Measurements from ENCODE around the gene CLPTM1L.
"Not testable (repeated sequence)": the region's sequence is repeated elsewhere in the genome, so short reads cannot be mapped to it uniquely, and the experiment has no call there.

The CLPTM1L gene

DNA sequence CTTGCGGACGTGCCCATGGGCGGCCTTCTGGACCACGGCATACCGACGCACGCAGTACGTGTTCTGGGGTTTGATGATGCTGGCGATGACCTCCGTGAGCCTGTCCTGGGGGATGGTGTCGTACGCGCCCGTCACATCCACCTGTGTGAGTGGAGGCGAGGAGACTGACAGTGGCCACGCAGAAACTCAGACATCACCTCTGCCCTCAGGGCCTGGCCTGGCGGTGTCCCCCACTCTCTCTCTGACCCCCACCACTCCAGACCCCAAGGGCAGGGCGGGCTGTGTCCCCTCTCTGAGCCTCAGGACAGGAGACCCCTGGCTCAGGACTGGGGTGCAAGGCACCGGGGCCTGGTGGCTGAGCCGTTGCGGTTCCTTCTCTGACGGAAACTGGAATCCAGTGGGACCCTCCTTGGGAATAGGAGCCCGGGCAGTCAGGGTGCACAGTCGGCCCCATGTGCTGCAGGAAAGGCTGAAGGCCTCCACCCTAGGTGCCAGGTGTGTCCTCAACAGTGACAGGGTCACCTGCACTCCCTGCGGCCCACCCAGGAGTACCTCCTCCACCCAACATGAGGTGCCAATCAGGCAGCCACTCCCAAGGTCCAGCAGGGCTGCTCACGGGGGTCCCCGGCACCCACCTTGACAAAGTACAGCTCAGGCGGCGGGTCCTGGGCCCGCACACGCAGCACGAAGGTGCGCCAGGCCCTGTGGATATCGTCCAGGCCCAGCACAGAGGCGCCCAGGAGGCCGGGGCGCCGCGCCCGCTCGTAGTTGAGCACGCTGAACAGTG, 66.0 kb downstream of the CLPTM1L start:
- in situ Hi-C loops (cut with HindIII; ENCODE audit: low pct_unique_long_range_greater_than_20kb, low sequenced_read_pairs): no loop called here

DNA sequence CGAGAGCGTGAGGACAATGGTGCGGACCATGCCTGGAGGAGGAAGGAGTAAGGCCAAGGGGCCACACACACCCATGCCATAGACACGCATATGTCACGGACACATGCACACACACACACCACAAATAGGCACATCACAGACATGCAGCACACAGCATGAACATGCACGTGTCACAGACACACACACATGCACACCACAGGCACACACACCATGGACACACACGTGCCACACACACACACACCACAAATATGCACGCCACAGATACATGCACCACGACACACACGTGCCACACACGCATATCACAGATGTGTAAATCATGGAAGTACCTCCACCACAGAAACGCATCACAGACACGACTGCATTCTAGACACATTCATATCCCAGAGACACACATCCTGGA, 66.7 kb downstream of the CLPTM1L start:
- in situ Hi-C loops (cut with HindIII; ENCODE audit: low pct_unique_long_range_greater_than_20kb, low sequenced_read_pairs): no loop called here
- no peak for TF ChIP-seq JUND (IDR thresholded peaks at IDR 0.05; ENCODE audit: low read depth)
- no peak for DNase-seq (ENCODE audit: low read depth in 1 of 2, low spot score in 1 of 2)

More for the DNA sequence above, 66.0 kb downstream of the CLPTM1L start:
- DNase-seq (ENCODE audit: low read depth in 1 of 2, low spot score in 1 of 2): no peak
- no peak for TF ChIP-seq JUND (IDR thresholded peaks at IDR 0.05; ENCODE audit: low read depth)

- no peak for TF ChIP-seq JUND (IDR thresholded peaks at IDR 0.05; ENCODE audit: low read depth)
- in situ Hi-C loops (cut with HindIII; ENCODE audit: low pct_unique_long_range_greater_than_20kb, low sequenced_read_pairs): no loop called here
- DNase-seq (ENCODE audit: low read depth in 1 of 2, low spot score in 1 of 2): no peak
These were observed 67.1 kb downstream of the CLPTM1L start for GRCh38 chr5:1277781-1278180.

- TF ChIP-seq JUND (IDR thresholded peaks at IDR 0.05; ENCODE audit: low read depth): no peak
- in situ Hi-C loops (cut with HindIII; ENCODE audit: low pct_unique_long_range_greater_than_20kb, low sequenced_read_pairs): no loop called here
- DNase-seq (ENCODE audit: low read depth in 1 of 2, low spot score in 1 of 2): no peak
These were observed 67.6 kb downstream of the CLPTM1L start for GRCh38 chr5:1277331-1277730.

DNA sequence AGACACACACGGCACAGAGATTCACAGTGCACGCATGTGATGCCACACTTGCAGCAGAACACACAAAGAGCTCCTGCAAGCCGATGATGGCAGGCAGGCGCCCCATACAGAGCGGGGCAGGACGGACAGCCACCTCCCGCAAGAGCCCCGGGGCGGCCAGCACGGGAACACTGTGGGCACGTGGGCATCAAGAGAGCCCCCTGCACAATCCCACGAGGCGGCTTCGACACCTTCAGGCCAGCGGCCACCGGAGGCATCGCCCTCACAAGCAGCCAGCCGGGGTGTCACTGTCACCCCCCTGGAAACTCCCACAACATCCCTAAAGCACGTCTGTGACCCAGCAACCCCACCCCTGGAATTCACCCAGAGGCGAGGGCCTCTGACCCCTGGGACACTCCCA, 68.0 kb downstream of the CLPTM1L start:
- TF ChIP-seq JUND (IDR thresholded peaks at IDR 0.05; ENCODE audit: low read depth): no peak
- in situ Hi-C loops (cut with HindIII; ENCODE audit: low pct_unique_long_range_greater_than_20kb, low sequenced_read_pairs): no loop called here
- DNase-seq (ENCODE audit: low read depth in 1 of 2, low spot score in 1 of 2): no peak

DNA sequence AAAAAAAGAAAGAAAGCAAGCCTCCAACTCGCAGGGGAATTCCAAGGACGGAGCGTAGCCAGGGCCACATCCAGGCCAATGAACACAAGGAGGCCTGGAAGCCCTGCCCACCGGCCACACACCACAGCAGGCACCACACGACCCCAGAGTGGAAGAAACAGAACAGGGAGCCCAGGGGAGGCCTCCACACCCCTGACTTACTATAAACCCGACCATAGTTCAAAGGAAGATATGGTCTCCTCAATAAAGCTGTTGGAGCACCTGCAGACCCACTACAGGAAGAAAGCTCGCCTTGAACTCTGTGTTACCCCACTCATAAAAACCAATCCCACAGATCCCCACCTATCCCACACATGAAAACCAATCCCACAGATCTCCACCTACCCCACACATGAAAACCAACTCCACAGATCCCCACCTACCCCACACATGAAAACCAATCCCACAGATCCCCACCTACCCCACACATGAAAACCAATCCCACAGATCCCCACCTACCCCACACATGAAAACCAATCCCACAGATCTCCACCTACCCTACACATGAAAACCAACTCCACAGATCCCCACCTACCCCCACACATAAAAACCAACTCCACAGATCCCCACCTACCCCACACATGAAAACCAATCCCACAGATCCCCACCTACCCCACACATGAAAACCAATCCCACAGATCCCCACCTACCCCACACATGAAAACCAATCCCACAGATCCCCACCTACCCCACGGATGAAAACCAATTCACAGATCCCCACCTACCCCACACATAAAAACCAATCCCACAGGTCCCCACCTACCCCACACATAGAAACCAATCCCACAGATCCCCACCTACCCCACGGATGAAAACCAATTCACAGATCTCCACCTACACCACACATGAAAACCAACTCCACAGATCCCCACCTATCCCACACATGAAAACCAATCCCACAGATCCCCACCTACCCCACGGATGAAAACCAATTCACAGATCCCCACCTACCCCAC, 69.2 kb downstream of the CLPTM1L start:
- in situ Hi-C loops (cut with HindIII; ENCODE audit: low pct_unique_long_range_greater_than_20kb, low sequenced_read_pairs); DNase-seq (ENCODE audit: low read depth in 1 of 2, low spot score in 1 of 2): not testable (repeated sequence)

DNA sequence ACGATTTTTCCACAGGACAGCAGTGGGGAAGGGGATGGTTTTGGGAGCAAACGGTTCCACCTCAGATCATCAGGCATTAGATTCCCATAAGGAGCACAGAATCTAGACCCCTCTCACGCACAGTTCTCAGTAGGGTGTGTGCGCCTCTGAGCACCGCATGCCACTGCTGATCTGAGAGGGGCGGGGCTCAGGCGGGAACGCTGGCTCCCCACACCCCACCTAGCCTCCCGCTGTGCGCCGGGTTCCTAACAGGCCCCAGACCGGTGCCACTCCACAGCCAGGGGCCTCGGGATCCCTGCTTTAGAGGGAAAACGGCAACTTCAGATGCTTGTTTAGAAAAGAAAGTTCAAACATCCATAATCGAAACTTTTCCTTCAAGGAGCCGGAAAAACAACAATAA, 70.4 kb downstream of the CLPTM1L start:
- in situ Hi-C loops (cut with HindIII; ENCODE audit: low pct_unique_long_range_greater_than_20kb, low sequenced_read_pairs): no loop called here
- no peak for DNase-seq (ENCODE audit: low read depth in 1 of 2, low spot score in 1 of 2)
- no peak for TF ChIP-seq JUND (IDR thresholded peaks at IDR 0.05; ENCODE audit: low read depth)

- no peak for DNase-seq (ENCODE audit: low read depth in 1 of 2, low spot score in 1 of 2)
- in situ Hi-C loops (cut with HindIII; ENCODE audit: low pct_unique_long_range_greater_than_20kb, low sequenced_read_pairs): no loop called here
- no peak for TF ChIP-seq JUND (IDR thresholded peaks at IDR 0.05; ENCODE audit: low read depth)
These were observed 71.2 kb downstream of the CLPTM1L start for GRCh38 chr5:1273745-1274144.

- no peak for TF ChIP-seq JUND (IDR thresholded peaks at IDR 0.05; ENCODE audit: low read depth)
- in situ Hi-C loops (cut with HindIII; ENCODE audit: low pct_unique_long_range_greater_than_20kb, low sequenced_read_pairs): no loop called here
- DNase-seq (ENCODE audit: low read depth in 1 of 2, low spot score in 1 of 2): no peak
These were observed 72.7 kb downstream of the CLPTM1L start for GRCh38 chr5:1272201-1272600.

DNA sequence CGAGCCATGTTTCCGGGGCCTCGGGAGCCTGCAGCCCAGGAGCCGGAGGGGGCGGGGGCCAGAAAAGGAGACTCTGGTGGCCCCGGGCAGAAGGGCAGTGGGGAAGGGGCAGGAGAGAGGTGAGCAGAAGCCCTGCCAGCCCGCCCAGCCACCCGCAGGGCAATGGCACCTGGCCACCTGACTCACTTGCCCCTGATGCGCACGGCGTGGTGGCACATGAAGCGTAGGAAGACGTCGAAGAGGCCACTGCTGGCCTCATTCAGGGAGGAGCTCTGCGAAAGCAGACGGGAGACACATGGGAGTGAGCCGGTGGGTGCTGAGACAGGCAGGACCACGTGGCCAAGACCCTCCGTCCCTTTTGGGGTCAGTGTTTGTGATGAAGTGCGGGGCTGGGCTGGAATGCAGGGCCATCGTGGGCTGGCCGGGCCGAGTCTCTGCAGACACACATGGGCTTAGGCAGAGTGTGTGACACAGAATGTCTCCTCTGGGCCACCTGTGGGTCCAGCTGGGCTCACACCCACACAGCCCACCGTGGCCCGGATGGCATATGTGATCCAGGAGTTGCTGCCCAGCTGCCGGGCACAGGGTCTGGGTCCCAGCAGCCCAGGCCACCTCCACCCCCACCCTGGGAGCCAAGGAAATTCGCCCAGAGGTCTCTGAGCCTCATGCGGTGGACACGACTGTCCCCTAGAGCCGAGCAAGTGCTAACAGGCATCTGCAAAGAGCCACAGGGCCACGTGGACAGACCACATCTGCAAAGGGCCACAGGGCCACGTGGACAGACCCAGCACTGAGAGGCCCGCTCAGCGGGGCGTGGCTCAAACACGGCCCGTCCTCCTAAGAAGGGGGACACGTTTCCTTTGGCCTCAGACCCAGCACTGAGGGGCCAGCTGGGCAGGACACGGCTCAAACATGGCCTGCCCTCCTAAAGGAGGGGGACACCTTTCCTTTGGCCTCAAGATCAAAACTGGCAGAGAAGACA, 73.7 kb downstream of the CLPTM1L start:
- DNase-seq (ENCODE audit: low read depth in 1 of 2, low spot score in 1 of 2): no peak
- in situ Hi-C loops (cut with HindIII; ENCODE audit: low pct_unique_long_range_greater_than_20kb, low sequenced_read_pairs): no loop called here
- no peak for TF ChIP-seq JUND (IDR thresholded peaks at IDR 0.05; ENCODE audit: low read depth)

DNA sequence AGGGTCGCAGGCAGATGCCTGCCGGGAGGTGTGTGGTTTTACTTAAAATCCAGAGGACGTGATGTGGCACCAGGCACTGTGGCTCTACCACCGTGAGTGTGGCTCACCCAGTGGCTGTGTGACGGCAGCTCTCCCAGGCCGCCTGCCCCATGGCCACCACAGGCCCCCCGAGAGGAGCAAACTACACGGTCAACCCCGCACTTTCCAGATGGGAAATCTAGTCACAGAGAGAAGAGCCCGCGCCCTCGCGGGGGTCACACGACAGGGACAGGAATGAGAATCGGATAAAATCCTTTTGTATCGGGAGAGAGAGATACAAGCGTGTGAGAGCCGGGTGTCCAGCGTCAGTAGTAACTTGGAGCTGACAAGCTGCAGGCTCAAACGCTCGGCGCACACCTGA, 74.5 kb downstream of the CLPTM1L start:
- DNase-seq (ENCODE audit: low read depth in 1 of 2, low spot score in 1 of 2): no peak
- TF ChIP-seq JUND (IDR thresholded peaks at IDR 0.05; ENCODE audit: low read depth): no peak
- in situ Hi-C loops (cut with HindIII; ENCODE audit: low pct_unique_long_range_greater_than_20kb, low sequenced_read_pairs): no loop called here

DNA sequence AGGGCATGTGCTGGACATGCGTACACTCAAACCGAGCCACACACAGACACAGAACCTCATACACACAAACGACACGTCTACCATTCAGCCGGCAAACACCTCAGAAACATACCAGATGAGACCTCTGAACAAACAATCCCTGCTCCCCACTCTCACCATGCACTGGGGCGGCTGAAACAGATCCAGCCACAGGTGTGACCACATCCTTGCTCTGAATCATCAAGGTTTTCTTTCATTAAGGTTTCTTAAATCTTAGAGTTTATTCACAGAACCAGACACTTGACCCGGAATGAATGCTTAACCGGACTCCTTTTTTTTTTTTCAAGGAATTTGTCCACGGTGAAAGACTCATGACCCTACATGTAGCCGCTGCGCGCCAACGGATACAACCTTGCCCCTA, 76.2 kb downstream of the CLPTM1L start:
- in situ Hi-C loops (cut with HindIII; ENCODE audit: low pct_unique_long_range_greater_than_20kb, low sequenced_read_pairs): no loop called here
- TF ChIP-seq JUND (IDR thresholded peaks at IDR 0.05; ENCODE audit: low read depth): no peak
- DNase-seq (ENCODE audit: low read depth in 1 of 2, low spot score in 1 of 2): no peak
